ENCODE data around the gene IMMP2L. TPM values are rescaled to one million over a fixed set of nuclear protein-coding genes. Genes with fewer than 3 reads are reported as not detected.
"Not testable (repeated sequence)": the region's sequence is repeated elsewhere in the genome, so short reads cannot be mapped to it uniquely, and the experiment has no call there.

Gene IMMP2L
- polyA plus RNA-seq, 1 of the 3 experiments (the other 2 are of a cell fraction) = 10.7 TPM

GRCh38 chr7:111586711-111587409 is 24.6 kb upstream of the IMMP2L start:
- WGBS (ENCODE audit: low lambda C conversion rate) = 37% methylated on average over 4 of the region's 4 CpGs
- Histone ChIP-seq H3K79me2 (ENCODE audit: insufficient read depth) (no peaks in the 10 kb centered on the region), H3K27ac (ENCODE audit: low read depth in 2 of 2, low read length in 1 of 2) (no peak overlapping the region; a peak in 1 of 4 replicates), H3K27me3 (ENCODE audit: insufficient read depth) (no peaks in the 10 kb centered on the region; the same call in 1 of the 2 replicates), H3K4me1 (ENCODE audit: control insufficient read depth in 1 of 2, insufficient read depth in 2 of 2, low read depth in 1 of 2, low read length in 1 of 2) (peaks cover 0 to 6% of the 10 kb centered on the region in 2 experiments; a peak in 2 of 4 replicates), H3K9me3 (no peaks in the 10 kb centered on the region), H3K9ac (no peak overlapping the region), H3K9me2 (no peaks in the 10 kb centered on the region), H3F3A (replicated peaks; ENCODE audit: insufficient read depth) (no peaks in the 10 kb centered on the region), H4K20me1 (ENCODE audit: insufficient read depth) (no peaks in the 10 kb centered on the region), H3K4me3 (ENCODE audit: low read depth in 2 of 2, low read length in 1 of 2) (no peak overlapping the region), H3K36me3 (replicated peaks in 1 of 2; ENCODE audit: control insufficient read depth in 1 of 2, insufficient read depth in 2 of 2, low read length in 1 of 2) (no peaks in the 10 kb centered on the region), H2AFZ (ENCODE audit: low read depth) (no peak overlapping the region), H3K4me2 (no peak overlapping the region)
- POLR2A ChIA-PET = no interaction called here
- peak; percentile 26 for DNase-seq
- TF ChIP-seq IRF3 (IDR thresholded peaks at IDR 0.05; ENCODE audit: low read depth, low read length) (no peak), EZH2phosphoT487 (IDR thresholded peaks at IDR 0.05; ENCODE audit: borderline replicate concordance, low read depth) (no peak), EP300 (IDR thresholded peaks at IDR 0.05; ENCODE audit: borderline replicate concordance in 1 of 2, low read depth in 1 of 2, low read length in 1 of 2) (peak in 1 of 2 experiments; percentile 56; a peak in 1 of 4 replicates), CHD2 (IDR thresholded peaks at IDR 0.05; ENCODE audit: low read length, partially characterized antibody) (no peak), RCOR1 (IDR thresholded peaks at IDR 0.05; ENCODE audit: low read length) (peak; percentile 22; the same call in 1 of the 2 replicates), FOXJ3 (CRISPR knock-in tag; IDR thresholded peaks at IDR 0.05) (no peak), RXRA (IDR thresholded peaks at IDR 0.05; ENCODE audit: borderline replicate concordance, low read depth) (no peak), GATA2 (CRISPR knock-in tag; IDR thresholded peaks at IDR 0.05) (peak; percentile 82), RFX5 (IDR thresholded peaks at IDR 0.05; ENCODE audit: low read length) (no peak), TAF1 (IDR thresholded peaks at IDR 0.05; ENCODE audit: borderline replicate concordance, low read depth, low read length) (no peak)
- CTCF ChIA-PET = no interaction called here

GRCh38 chr7:111581784-111582488 is 19.6 kb upstream of the IMMP2L start:
- H4K20me1 ChIP-seq (ENCODE audit: insufficient read depth); H3K9me3 ChIP-seq; DNase-seq; H3K4me2 ChIP-seq; H3K36me3 ChIP-seq (replicated peaks in 1 of 2; ENCODE audit: control insufficient read depth in 1 of 2, insufficient read depth in 2 of 2, low read length in 1 of 2); H3K27ac ChIP-seq (ENCODE audit: low read depth in 2 of 2, low read length in 1 of 2); H3F3A ChIP-seq (replicated peaks; ENCODE audit: insufficient read depth); CTCF ChIA-PET; H3K79me2 ChIP-seq (ENCODE audit: insufficient read depth); H3K27me3 ChIP-seq (ENCODE audit: insufficient read depth); H3K9me2 ChIP-seq; H2AFZ ChIP-seq (ENCODE audit: low read depth); H3K4me3 ChIP-seq (ENCODE audit: low read depth in 2 of 2, low read length in 1 of 2); H3K4me1 ChIP-seq (ENCODE audit: control insufficient read depth in 1 of 2, insufficient read depth in 2 of 2, low read depth in 1 of 2, low read length in 1 of 2); H3K9ac ChIP-seq; POLR2A ChIA-PET: not testable (repeated sequence)
- WGBS (ENCODE audit: low lambda C conversion rate) = 89% methylated on average over 9 of the region's 40 CpGs

DNA sequence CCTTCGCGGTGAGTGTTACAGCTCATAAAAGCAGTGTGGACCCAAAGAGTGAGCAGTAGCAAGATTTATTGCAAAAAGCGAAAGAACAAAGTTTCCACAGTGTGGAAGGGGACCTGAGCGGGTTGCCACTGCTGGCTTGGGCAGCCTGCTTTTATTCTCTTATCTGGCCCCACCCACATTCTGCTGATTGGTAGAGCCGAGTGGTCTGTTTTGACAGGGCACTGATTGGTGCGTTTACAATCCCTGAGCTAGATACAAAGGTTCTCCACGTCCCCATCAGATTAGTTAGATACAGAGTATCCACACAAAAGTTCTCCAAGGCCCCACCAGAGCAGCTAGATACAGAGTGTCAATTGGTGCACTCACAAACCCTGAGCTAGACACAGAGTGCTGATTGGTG is 18.9 kb upstream of the IMMP2L start:
- H3K27ac ChIP-seq (ENCODE audit: low read depth in 2 of 2, low read length in 1 of 2); CTCF ChIA-PET; H4K20me1 ChIP-seq (ENCODE audit: insufficient read depth); H3K36me3 ChIP-seq (replicated peaks in 1 of 2; ENCODE audit: control insufficient read depth in 1 of 2, insufficient read depth in 2 of 2, low read length in 1 of 2); H3K9me2 ChIP-seq; H3K9ac ChIP-seq; H3K79me2 ChIP-seq (ENCODE audit: insufficient read depth); POLR2A ChIA-PET; H3F3A ChIP-seq (replicated peaks; ENCODE audit: insufficient read depth); H3K4me2 ChIP-seq; H3K27me3 ChIP-seq (ENCODE audit: insufficient read depth); H3K9me3 ChIP-seq; DNase-seq; H3K4me3 ChIP-seq (ENCODE audit: low read depth in 2 of 2, low read length in 1 of 2); H2AFZ ChIP-seq (ENCODE audit: low read depth); H3K4me1 ChIP-seq (ENCODE audit: control insufficient read depth in 1 of 2, insufficient read depth in 2 of 2, low read depth in 1 of 2, low read length in 1 of 2): not testable (repeated sequence)
- WGBS (ENCODE audit: low lambda C conversion rate) = 68% methylated on average over 7 of the region's 7 CpGs

Data from SK-N-SH (cell line).